ENCODE data around the gene IQGAP1.

Gene IQGAP1

GRCh38 chr15:90540768-90541167 lies 152.7 kb downstream of the IQGAP1 start:
- DNase-seq, result no peak

GRCh38 chr15:90545095-90545494 lies 157.1 kb downstream of the IQGAP1 start:
- no peak for DNase-seq

GRCh38 chr15:90547540-90547939 lies 159.5 kb downstream of the IQGAP1 start:
- no peak for DNase-seq

- peak; percentile 52 for DNase-seq
Observed at GRCh38 chr15:90550919-90551318, 162.9 kb downstream of the IQGAP1 start.
